ENCODE measurements around the gene PNMA6F.

- TF ChIP-seq EZH2 (IDR thresholded peaks at IDR 0.05; ENCODE audit: borderline replicate concordance, low read length) (no peak), CTCF (IDR thresholded peaks at IDR 0.05; ENCODE audit: low read length) (no peak)
Observed at GRCh38 chrX:153370293-153371055, 48.9 kb upstream of the PNMA6F start.

All from OCI-LY1 (cell line).